BE2C (cell line): Measurements from ENCODE around the gene RPL5.

ENCODE experiments used
- DNase-seq: peaks from one replicate; pipeline ENCODE4 v3.0.0-alpha.2; 2020
- H3K27me3 ChIP-seq: fragments of 250-450 bp; sonication (Bioruptor Pico); 2 replicates; pipeline ENCODE4 v1.5.1; 2020; ENCODE audit warnings: mild to moderate bottlenecking
- H3K36me3 ChIP-seq: fragments of 250-450 bp; sonication (Bioruptor Pico); 2 replicates; pipeline ENCODE4 v1.5.1; 2020; ENCODE audit warnings: mild to moderate bottlenecking
- H3K4me1 ChIP-seq: fragments of 250-450 bp; sonication (Bioruptor Pico); 2 replicates; pipeline ENCODE4 v1.5.1; 2020
- H3K4me3 ChIP-seq: 2 replicates; pipeline ENCODE4 v1.5.1; 2011; ENCODE audit warnings: low read depth, low read length
- H3K9me3 ChIP-seq: fragments of 250-450 bp; sonication (Bioruptor Pico); 2 replicates; pipeline ENCODE4 v1.5.1; 2020
- CTCF ChIP-seq: IDR thresholded peaks from 2 replicates; pipeline ENCODE4 v1.5.1; 2012; ENCODE audit warnings: mild to moderate bottlenecking, low read depth, low read length

Gene RPL5

GRCh38 chr1:92879316-92879968, 47.6 kb downstream of the RPL5 start:
- no peaks in the 10 kb centered on the region; the same call in 1 of the 2 replicates for H3K4me1 ChIP-seq
- no peak for TF ChIP-seq CTCF
- no peaks in the 10 kb centered on the region for H3K36me3 ChIP-seq
- H3K4me3 ChIP-seq = no peak overlapping the region
- no peaks in the 10 kb centered on the region for H3K9me3 ChIP-seq
- no peak for DNase-seq
- no peaks in the 10 kb centered on the region for H3K27me3 ChIP-seq

GRCh38 chr1:92881391-92881790, 49.6 kb downstream of the RPL5 start:
- H3K4me3 ChIP-seq = no peak overlapping the region
- H3K36me3 ChIP-seq = no peaks in the 10 kb centered on the region
- H3K27me3 ChIP-seq = no peaks in the 10 kb centered on the region
- DNase-seq = no peak
- H3K4me1 ChIP-seq = no peaks in the 10 kb centered on the region; the same call in 1 of the 2 replicates
- H3K9me3 ChIP-seq = no peaks in the 10 kb centered on the region
- TF ChIP-seq CTCF = no peak

GRCh38 chr1:92882819-92883218, 51.0 kb downstream of the RPL5 start:
- no peaks in the 10 kb centered on the region; the same call in 1 of the 2 replicates for H3K4me1 ChIP-seq
- H3K4me3 ChIP-seq = no peak overlapping the region
- H3K9me3 ChIP-seq = no peaks in the 10 kb centered on the region
- no peaks in the 10 kb centered on the region for H3K27me3 ChIP-seq
- no peak for TF ChIP-seq CTCF
- DNase-seq = no peak
- no peaks in the 10 kb centered on the region for H3K36me3 ChIP-seq

GRCh38 chr1:92883297-92883696, 51.5 kb downstream of the RPL5 start:
- no peak for TF ChIP-seq CTCF

GRCh38 chr1:92884195-92884594, 52.4 kb downstream of the RPL5 start:
- Histone ChIP-seq H3K9me3 (no peaks in the 10 kb centered on the region), H3K27me3 (no peaks in the 10 kb centered on the region), H3K4me1 (no peaks in the 10 kb centered on the region; the same call in 1 of the 2 replicates), H3K4me3 (no peak overlapping the region), H3K36me3 (no peaks in the 10 kb centered on the region)
- TF ChIP-seq CTCF = no peak
- DNase-seq = no peak

More at GRCh38 chr1:92883297-92883696, 51.5 kb downstream of the RPL5 start:
- no peak for DNase-seq
- no peaks in the 10 kb centered on the region; the same call in 1 of the 2 replicates for H3K4me1 ChIP-seq
- no peaks in the 10 kb centered on the region for H3K9me3 ChIP-seq
- H3K4me3 ChIP-seq = no peak overlapping the region
- no peaks in the 10 kb centered on the region for H3K27me3 ChIP-seq
- H3K36me3 ChIP-seq = no peaks in the 10 kb centered on the region

GRCh38 chr1:92886886-92887419, 55.1 kb downstream of the RPL5 start:
- Histone ChIP-seq H3K9me3 (no peaks in the 10 kb centered on the region), H3K36me3 (no peaks in the 10 kb centered on the region), H3K27me3 (no peaks in the 10 kb centered on the region), H3K4me1 (no peaks in the 10 kb centered on the region), H3K4me3 (no peak overlapping the region)
- DNase-seq = no peak
- TF ChIP-seq CTCF = no peak
